Measurements from ENCODE around the gene C1QTNF9B. TPM values are rescaled to one million over a fixed set of nuclear protein-coding genes. Genes with fewer than 3 reads are reported as not detected.
A peak's percentile ranks its signal among the peaks of the same experiment; 100 is the strongest.

Gene C1QTNF9B
- total and polyA plus RNA-seq, 2 of the 13 experiments (the other 11 are each of a cell fraction or from before 2014, with no cell fraction given), result not detected

DNA sequence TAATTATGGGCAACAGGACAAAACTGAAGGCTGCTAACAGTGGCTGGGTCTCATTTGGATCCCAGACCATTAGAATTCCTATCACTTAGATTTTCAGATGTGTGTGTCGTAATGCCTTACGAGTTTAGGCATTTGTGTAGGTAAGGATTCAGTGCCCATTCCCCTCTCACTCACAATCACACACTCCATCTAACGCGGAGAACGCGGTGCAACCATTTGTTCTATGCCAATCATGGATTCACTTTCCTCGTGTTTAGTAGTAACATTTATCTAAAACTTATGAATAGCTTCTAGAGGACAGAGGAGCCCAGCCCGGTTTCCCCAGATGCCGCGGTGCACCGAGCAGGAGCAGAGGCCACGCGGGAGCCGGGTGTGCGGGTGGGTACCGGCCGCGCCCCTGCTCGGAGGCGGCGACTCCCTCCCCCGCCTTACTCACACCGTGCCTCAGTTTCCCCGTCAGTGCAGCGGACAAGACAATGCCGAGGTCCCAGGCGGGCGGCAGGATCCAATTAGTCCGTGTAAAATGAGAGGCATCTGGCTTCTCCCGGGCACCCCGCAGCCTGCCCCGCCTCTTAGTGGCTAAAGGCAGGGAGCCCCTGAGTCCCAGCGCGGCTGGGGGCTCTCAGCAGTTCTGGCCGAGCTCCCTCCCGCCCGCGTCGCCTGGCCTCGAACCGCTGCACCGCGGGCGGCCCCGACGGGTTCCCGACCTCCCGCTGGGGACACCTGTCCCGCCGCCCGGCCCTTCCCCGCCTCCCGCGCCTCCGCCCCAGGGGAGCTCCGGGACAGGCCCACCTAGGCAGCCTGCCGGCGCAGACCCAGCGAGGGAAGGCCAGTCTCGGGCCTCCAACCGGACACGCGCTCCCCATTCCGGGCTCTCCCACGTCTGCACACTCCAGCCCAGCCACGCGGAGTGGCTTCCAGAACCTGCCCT, 5.9 kb upstream of the C1QTNF9B start:
- DNase-seq (ENCODE audit: low spot score) (no peak), ATAC-seq (peak; percentile 38; the same call in 2 of the 3 replicates), FAIRE-seq (no peak)
- no peaks in the 10 kb centered on the region for H3K9me3 ChIP-seq (ENCODE audit: low read length)
- no peaks in the 10 kb centered on the region for H3K36me3 ChIP-seq (replicated peaks in 1 of 2; ENCODE audit: control insufficient read depth in 1 of 2, insufficient read depth in 2 of 2, low read length in 2 of 2)
- 62% methylated on average over 24 of the region's 67 CpGs for WGBS (ENCODE audit: low lambda C conversion rate)
- H3K4me2 ChIP-seq (ENCODE audit: low read depth, low read length), result no peak overlapping the region
- intact Hi-C loops (cut with micrococcal nuclease; ENCODE audit: unreplicated experiment) (no loop called here), in situ Hi-C loops (cut with HindIII; ENCODE audit: extremely low pct_ligation_motif_present, low pct_unique_long_range_greater_than_20kb) (no loop called here)
- H4K20me1 ChIP-seq (ENCODE audit: insufficient read depth, low read length), result no peaks in the 10 kb centered on the region
- CTCF ChIA-PET (ENCODE audit: low intra/inter-chr PET ratio, low total read pairs), result no interaction called here
- H3K27me3 ChIP-seq (ENCODE audit: control insufficient read depth in 1 of 2, insufficient read depth in 2 of 2, low read length in 2 of 2), result peaks cover 3 to 19% of the 10 kb centered on the region in 2 experiments; a peak in 2 of 5 replicates
- no peaks in the 10 kb centered on the region for H3K79me2 ChIP-seq (ENCODE audit: insufficient read depth, low read length)
- POLR2A ChIA-PET, result no interaction called here
- no peaks in the 10 kb centered on the region for H3K4me1 ChIP-seq (ENCODE audit: insufficient read depth, low read length)
- no peak overlapping the region for H2AFZ ChIP-seq (ENCODE audit: low read length)
- no TSS peak for BruUV-seq (replicated peaks)
- no peak overlapping the region for H3K27ac ChIP-seq (ENCODE audit: extremely low read length, insufficient read depth, low read length)
- H3K4me3 ChIP-seq (replicated peaks in 1 of 3; ENCODE audit: insufficient read depth in 1 of 3, low read depth in 2 of 3, low read length in 3 of 3), result no peak overlapping the region
- H3K9ac ChIP-seq (ENCODE audit: insufficient read depth, low read depth, low read length), result no peak overlapping the region
- no peak for TF ChIP-seq BCL6 (CRISPR knock-in tag; IDR thresholded peaks at IDR 0.05)
- no peak for TF ChIP-seq ZNF136 (CRISPR knock-in tag; IDR thresholded peaks at IDR 0.05; ENCODE audit: low read depth)
- no peak for TF ChIP-seq SNRNP70 (IDR thresholded peaks at IDR 0.05; ENCODE audit: low read depth, low read length)
- no peak for TF ChIP-seq TMF1 (CRISPR knock-in tag; IDR thresholded peaks at IDR 0.05; ENCODE audit: low read depth)
- no peak for TF ChIP-seq TGIF2 (CRISPR knock-in tag; IDR thresholded peaks at IDR 0.05)
- no peak for TF ChIP-seq ZFP62 (CRISPR knock-in tag; IDR thresholded peaks at IDR 0.05)

DNA sequence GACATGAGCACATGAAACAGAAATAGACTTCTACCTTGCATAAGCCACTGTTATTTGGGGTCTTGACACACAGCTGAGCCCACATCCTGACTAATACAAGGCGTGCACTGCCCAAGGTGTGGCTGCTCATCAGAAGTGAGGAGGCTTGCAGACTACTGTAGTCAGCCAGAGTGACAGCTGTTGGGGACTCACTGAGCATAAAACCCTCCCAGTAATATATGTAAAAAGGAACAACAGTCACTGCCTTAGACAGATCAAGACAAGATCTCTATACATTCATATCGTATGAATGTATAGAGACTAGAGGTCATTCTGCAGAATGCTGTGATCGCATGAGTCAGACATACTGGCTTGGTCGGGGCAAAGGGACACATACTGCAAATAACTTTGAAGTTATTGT, 4.1 kb upstream of the C1QTNF9B start:
- ATAC-seq, result peak; percentile 52; the same call in 2 of the 3 replicates
- Histone ChIP-seq H3K4me1 (ENCODE audit: insufficient read depth, low read length) (no peaks in the 10 kb centered on the region), H3K27me3 (ENCODE audit: control insufficient read depth in 1 of 2, insufficient read depth in 2 of 2, low read length in 2 of 2) (peaks cover 3 to 15% of the 10 kb centered on the region in 2 experiments; a peak in 2 of 5 replicates), H3K9me3 (ENCODE audit: low read length) (no peaks in the 10 kb centered on the region), H3K79me2 (ENCODE audit: insufficient read depth, low read length) (no peaks in the 10 kb centered on the region), H3K4me3 (replicated peaks in 1 of 3; ENCODE audit: insufficient read depth in 1 of 3, low read depth in 2 of 3, low read length in 3 of 3) (no peak overlapping the region), H2AFZ (ENCODE audit: low read length) (no peak overlapping the region), H4K20me1 (ENCODE audit: insufficient read depth, low read length) (no peaks in the 10 kb centered on the region), H3K4me2 (ENCODE audit: low read depth, low read length) (no peak overlapping the region), H3K9ac (ENCODE audit: insufficient read depth, low read depth, low read length) (no peak overlapping the region), H3K36me3 (replicated peaks in 1 of 2; ENCODE audit: control insufficient read depth in 1 of 2, insufficient read depth in 2 of 2, low read length in 2 of 2) (no peaks in the 10 kb centered on the region), H3K27ac (ENCODE audit: extremely low read length, insufficient read depth, low read length) (no peak overlapping the region)
- DNase-seq (ENCODE audit: low spot score), result no peak
- intact Hi-C loops (cut with micrococcal nuclease; ENCODE audit: unreplicated experiment) (no loop called here), in situ Hi-C loops (cut with HindIII; ENCODE audit: extremely low pct_ligation_motif_present, low pct_unique_long_range_greater_than_20kb) (no loop called here)
- FAIRE-seq, result no peak
- POLR2A ChIA-PET, result no interaction called here
- 3% methylated on average over 3 of the region's 4 CpGs for WGBS (ENCODE audit: low lambda C conversion rate)
- no TSS peak for BruUV-seq (replicated peaks)
- CTCF ChIA-PET (ENCODE audit: low intra/inter-chr PET ratio, low total read pairs), result no interaction called here
- TF ChIP-seq LCORL (IDR thresholded peaks at IDR 0.05) (no peak), LCORL (CRISPR knock-in tag; IDR thresholded peaks at IDR 0.05) (no peak), JDP2 (CRISPR knock-in tag; IDR thresholded peaks at IDR 0.05; ENCODE audit: borderline replicate concordance) (no peak), ZNF136 (CRISPR knock-in tag; IDR thresholded peaks at IDR 0.05; ENCODE audit: low read depth) (no peak), GATA4 (IDR thresholded peaks at IDR 0.05; ENCODE audit: borderline replicate concordance, low read depth) (no peak), ZNF263 (CRISPR knock-in tag; IDR thresholded peaks at IDR 0.05) (no peak), ZNF749 (CRISPR knock-in tag; IDR thresholded peaks at IDR 0.05; ENCODE audit: borderline replicate concordance) (no peak), NBN (conservative IDR thresholded peaks at IDR 0.05) (no peak), ZNF652 (CRISPR knock-in tag; IDR thresholded peaks at IDR 0.05; ENCODE audit: borderline replicate concordance, low read depth) (no peak), TARDBP (CRISPR knock-in tag; IDR thresholded peaks at IDR 0.05) (no peak)
- TF ChIP-seq, protein P1, sequence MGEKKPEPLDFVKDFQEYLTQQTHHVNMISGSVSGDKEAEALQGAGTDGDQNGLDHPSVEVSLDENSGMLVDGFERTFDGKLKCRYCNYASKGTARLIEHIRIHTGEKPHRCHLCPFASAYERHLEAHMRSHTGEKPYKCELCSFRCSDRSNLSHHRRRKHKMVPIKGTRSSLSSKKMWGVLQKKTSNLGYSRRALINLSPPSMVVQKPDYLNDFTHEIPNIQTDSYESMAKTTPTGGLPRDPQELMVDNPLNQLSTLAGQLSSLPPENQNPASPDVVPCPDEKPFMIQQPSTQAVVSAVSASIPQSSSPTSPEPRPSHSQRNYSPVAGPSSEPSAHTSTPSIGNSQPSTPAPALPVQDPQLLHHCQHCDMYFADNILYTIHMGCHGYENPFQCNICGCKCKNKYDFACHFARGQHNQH (CRISPR knock-in tag; IDR thresholded peaks at IDR 0.05), result no peak
- TF ChIP-seq, protein P2, sequence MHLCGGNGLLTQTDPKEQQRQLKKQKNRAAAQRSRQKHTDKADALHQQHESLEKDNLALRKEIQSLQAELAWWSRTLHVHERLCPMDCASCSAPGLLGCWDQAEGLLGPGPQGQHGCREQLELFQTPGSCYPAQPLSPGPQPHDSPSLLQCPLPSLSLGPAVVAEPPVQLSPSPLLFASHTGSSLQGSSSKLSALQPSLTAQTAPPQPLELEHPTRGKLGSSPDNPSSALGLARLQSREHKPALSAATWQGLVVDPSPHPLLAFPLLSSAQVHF (CRISPR knock-in tag; IDR thresholded peaks at IDR 0.05), result no peak

All from HepG2 (cell line).